ELR (cell line): ENCODE results near the gene ALKBH6.

Experiments used
- DNase-seq: peaks from one replicate; pipeline ENCODE4 v3.0.0-alpha.2; 2015; ENCODE audit warnings: low read depth

Gene ALKBH6

GRCh38 chr19:36030264-36031148, 16.5 kb upstream of the ALKBH6 start:
- peak; percentile 30 for DNase-seq

- no peak for DNase-seq
Observed at GRCh38 chr19:36028313-36029041, 14.5 kb upstream of the ALKBH6 start.

GRCh38 chr19:36027696-36028095, 13.7 kb upstream of the ALKBH6 start:
- no peak for DNase-seq

GRCh38 chr19:36026091-36026876, 12.3 kb upstream of the ALKBH6 start:
- DNase-seq, result no peak

GRCh38 chr19:36025541-36025940, 11.5 kb upstream of the ALKBH6 start:
- DNase-seq, result no peak

- no peak for DNase-seq
Observed at GRCh38 chr19:36023432-36023831, 9.4 kb upstream of the ALKBH6 start.

- DNase-seq, result no peak
Observed at GRCh38 chr19:36019061-36019670, 5.2 kb upstream of the ALKBH6 start.

GRCh38 chr19:36013280-36014011, 567 bp downstream of the ALKBH6 start:
- no peak for DNase-seq

GRCh38 chr19:36010402-36010801, 3.6 kb downstream of the ALKBH6 start:
- DNase-seq, result no peak

- DNase-seq, result no peak
Observed at GRCh38 chr19:36009633-36010379, 4.2 kb downstream of the ALKBH6 start.

GRCh38 chr19:36009220-36009619, 4.8 kb downstream of the ALKBH6 start:
- peak; percentile 72 for DNase-seq

- no peak for DNase-seq
Observed at GRCh38 chr19:36008336-36008978, 5.6 kb downstream of the ALKBH6 start, which contains the start of gene SYNE4. SYNE4 (minus strand) TSS chr19:36008813; CDS start chr19:36008681, 132 bp downstream.

- no peak for DNase-seq
Observed at GRCh38 chr19:36006955-36007354, 7.1 kb downstream of the ALKBH6 start.

GRCh38 chr19:36003284-36003683, 10.7 kb downstream of the ALKBH6 start:
- no peak for DNase-seq

- no peak for DNase-seq
Observed at GRCh38 chr19:36001605-36002004, 12.4 kb downstream of the ALKBH6 start.

GRCh38 chr19:35996777-35997176, 17.2 kb downstream of the ALKBH6 start:
- no peak for DNase-seq

- DNase-seq, result peak; percentile 94
Observed at GRCh38 chr19:35995048-35995993, 18.7 kb downstream of the ALKBH6 start, which contains the start of gene SDHAF1. SDHAF1 (plus strand) TSS chr19:35995188; CDS start chr19:35995275, 87 bp downstream.

GRCh38 chr19:35993923-35994598, 20.0 kb downstream of the ALKBH6 start:
- peak; percentile 13 for DNase-seq
